ENCODE measurements around the gene CCDC149. TPM values are rescaled to one million over a fixed set of nuclear protein-coding genes. Genes with fewer than 3 reads are reported as not detected.

Gene CCDC149
- total and polyA plus RNA-seq, 2 of the 4 experiments (the other 2 are of a cell fraction): 6.7 to 7.0 TPM

- dilution Hi-C loops (cut with HindIII; ENCODE audit: low sequenced_read_pairs, unreplicated experiment) (no loop called here), intact Hi-C loops (cut with micrococcal nuclease) (loop anchor here (5.0 kb wide), 1 partner anchor 59 kb away; no protein-coding TSS in a partner anchor), in situ Hi-C loops (cut with MboI; ENCODE audit: low sequenced_read_pairs) (no loop called here)
- H3K27ac ChIP-seq (ENCODE audit: insufficient read depth, low read length): no peak overlapping the region
- TF ChIP-seq NFE2L2 (IDR thresholded peaks at IDR 0.05; ENCODE audit: low read depth, low read length) (no peak), CEBPB (IDR thresholded peaks at IDR 0.05; ENCODE audit: low read depth, low read length) (no peak)
- no peak overlapping the region for H4K8ac ChIP-seq (ENCODE audit: low read depth in 2 of 2, low read length in 2 of 2)
- H2BK15ac ChIP-seq (ENCODE audit: low read depth, low read length): no peak overlapping the region
- no peak overlapping the region for H2BK120ac ChIP-seq (ENCODE audit: low read depth, low read length)
- DNase-seq (no peak), ATAC-seq (ENCODE audit: low read depth) (no peak)
- CTCF ChIA-PET: no interaction called here
- no peak overlapping the region for H2BK20ac ChIP-seq (ENCODE audit: low read depth, low read length)
- H3K23ac ChIP-seq (ENCODE audit: low read depth, low read length): no peak overlapping the region
- WGBS, 2 experiments (ENCODE audit: extremely low coverage in 2 of 2, insufficient read length in 1 of 2): no CpG with 5 or more reads among the region's 1 CpG
- peak overlapping the region; percentile 15; the same call in 1 of the 2 replicates for H3K18ac ChIP-seq (ENCODE audit: low read depth, low read length)
- H3K4me3 ChIP-seq (ENCODE audit: insufficient read depth, low read depth, low read length): no peak overlapping the region
- H3K14ac ChIP-seq (replicated peaks; ENCODE audit: low read depth, low read length): no peak overlapping the region
- H2BK5ac ChIP-seq (ENCODE audit: low read depth, low read length, poor library complexity, severe bottlenecking): no peak overlapping the region
- H3K27me3 ChIP-seq (ENCODE audit: control insufficient read depth, insufficient read depth, low read length): peaks cover 8% of the 10 kb centered on the region
- no peaks in the 10 kb centered on the region for H4K20me1 ChIP-seq (ENCODE audit: insufficient read depth, low read length)
- peaks cover 6% of the 10 kb centered on the region; the same call in 1 of the 2 replicates for H3K9me3 ChIP-seq (ENCODE audit: control insufficient read depth, insufficient read depth, low read length)
- peaks cover 2% of the 10 kb centered on the region for H3K4me1 ChIP-seq (ENCODE audit: control insufficient read depth, insufficient read depth, low read length)
- peak overlapping the region; percentile 46; the same call in 1 of the 2 replicates for H3K4ac ChIP-seq (ENCODE audit: low read depth, low read length)
- no peak overlapping the region for H3K9ac ChIP-seq (ENCODE audit: low read depth, low read length)
- no peaks in the 10 kb centered on the region for H3K79me1 ChIP-seq (ENCODE audit: low read depth in 1 of 2, low read length in 2 of 2)
- no peak overlapping the region for H4K91ac ChIP-seq (ENCODE audit: insufficient read depth, low read depth, low read length)
- H3K36me3 ChIP-seq (ENCODE audit: control insufficient read depth, insufficient read depth, low read length): no peaks in the 10 kb centered on the region
- no peak overlapping the region for H2AFZ ChIP-seq (replicated peaks; ENCODE audit: low read length, poor library complexity)
- BruUV-seq (replicated peaks): no TSS peak
- H3K56ac ChIP-seq (ENCODE audit: extremely low read depth, insufficient read depth, low read length): no peak overlapping the region
- H2AK9ac ChIP-seq (replicated peaks; ENCODE audit: low read depth, low read length, poor library complexity): no peak overlapping the region
- no peak overlapping the region for H4K5ac ChIP-seq (ENCODE audit: low read depth, low read length)
- POLR2A ChIA-PET (ENCODE audit: unreplicated experiment): no interaction called here
- H3K9me1 ChIP-seq (ENCODE audit: insufficient read depth, low read length): no peaks in the 10 kb centered on the region
- 0 out of 2 replicates have a peak overlapping the region, but pooled peaks have one; percentile 15 for H2AK5ac ChIP-seq (ENCODE audit: low read depth, low read length)
- no peak overlapping the region for H3K4me2 ChIP-seq (ENCODE audit: low read depth, low read length)
These were observed 10.7 kb upstream of the CCDC149 start for GRCh38 chr4:24923550-24923949.

Measured in IMR-90 (cell line).